PC-3 (cell line): ENCODE results near the gene MRGPRD. TPM values are rescaled to one million over a fixed set of nuclear protein-coding genes. Genes with fewer than 3 reads are reported as not detected.

ENCODE experiments used
- ATAC-seq: fragments of 200-7000 bp; cut with Tn5 transposase; 2 replicates; pipeline ENCODE4 v1.9.1; 2020; ENCODE audit warnings: mild to moderate bottlenecking, moderate library complexity
- BruUV-seq: library from RNA; stranded (reverse); fragments of 400-500 nt; replicated peaks from 2 replicates; lab custom pipeline; 2021; lab: Mats Ljungman, UMichigan
- CTCF ChIA-PET: fragments of 300-600 bp; sonication (Branson Sonifier 250); formaldehyde crosslinking; loops from one replicate; lab custom pipeline; 2022; ENCODE audit warnings: antibody characterized with exemption; lab: Charles Lee
- POLR2A ChIA-PET: fragments of 300-600 bp; sonication (Branson Sonifier 250); formaldehyde crosslinking; loops from one replicate; lab custom pipeline; 2022; ENCODE audit warnings: antibody characterized with exemption; ENCODE audit not compliant: unreplicated experiment; lab: Charles Lee
- DNase-seq: peaks from one replicate; pipeline ENCODE4 v3.0.0-alpha.2; 2015
- H2AFZ ChIP-seq: fragments of 300-600 bp; sonication (generic); 2 replicates; pipeline ENCODE4 v1.6.0; 2016; ENCODE audit warnings: antibody characterized with exemption, low read length
- H3F3A ChIP-seq: fragments of 300-600 bp; sonication (generic); one replicate; pipeline ENCODE4 v1.6.0; 2017; ENCODE audit warnings: antibody characterized with exemption, low read length, control low read depth, mild to moderate bottlenecking; ENCODE audit not compliant: unreplicated experiment
- H3K27ac ChIP-seq: fragments of 300-600 bp; sonication (generic); 2 replicates; pipeline ENCODE4 v1.5.1; 2016; ENCODE audit warnings: mild to moderate bottlenecking, low read length
- H3K27me3 ChIP-seq: fragments of 300-600 bp; sonication (generic); 2 replicates; pipeline ENCODE4 v1.6.1; 2016; ENCODE audit warnings: low read length, mixed read lengths
- H3K36me3 ChIP-seq: fragments of 300-600 bp; sonication (generic); 2 replicates; pipeline ENCODE4 v1.6.1; 2016; ENCODE audit warnings: low read depth, mixed run types, low read length, mixed read lengths
- H3K4me1 ChIP-seq: fragments of 300-600 bp; sonication (generic); 2 replicates; pipeline ENCODE4 v1.5.1; 2016; ENCODE audit warnings: low read length; ENCODE audit not compliant: insufficient read depth
- H3K4me2 ChIP-seq: fragments of 300-600 bp; sonication (generic); 2 replicates; pipeline ENCODE4 v1.6.0; 2016; ENCODE audit warnings: low read length
- H3K4me3 ChIP-seq: fragments of 300-600 bp; sonication (generic); 2 replicates; pipeline ENCODE4 v1.5.1; 2016; ENCODE audit warnings: mild to moderate bottlenecking, low read length, mixed read lengths
- H3K79me2 ChIP-seq: fragments of 300-600 bp; sonication (generic); 2 replicates; pipeline ENCODE4 v1.6.1; 2017; ENCODE audit warnings: low read length, mixed read lengths
- H3K9ac ChIP-seq: fragments of 300-600 bp; sonication (generic); 2 replicates; pipeline ENCODE4 v1.6.0; 2016; ENCODE audit warnings: mild to moderate bottlenecking, low read length
- H3K9me2 ChIP-seq: fragments of 300-600 bp; sonication (generic); replicated peaks from 2 replicates; pipeline ENCODE4 v1.6.1; 2016; ENCODE audit warnings: mixed run types, low read length, mixed read lengths
- H3K9me3 ChIP-seq: fragments of 300-600 bp; sonication (generic); 2 replicates; pipeline ENCODE4 v1.6.1; 2016; ENCODE audit warnings: low read length, mixed read lengths
- H4K20me1 ChIP-seq: fragments of 300-600 bp; sonication (generic); 2 replicates; pipeline ENCODE4 v1.6.1; 2016; ENCODE audit warnings: low read length, mixed read lengths
- CTCF ChIP-seq: fragments of 300-600 bp; sonication (generic); conservative IDR thresholded peaks from 2 replicates; pipeline ENCODE4 v1.5.1; 2017; ENCODE audit warnings: antibody characterized with exemption, low read depth, mild to moderate bottlenecking, low read length
- EZH2 ChIP-seq: fragments of 300-600 bp; sonication (generic); IDR thresholded peaks from one replicate; pipeline ENCODE4 v1.6.1; 2017; ENCODE audit warnings: antibody characterized with exemption, mild to moderate bottlenecking, low read length; ENCODE audit not compliant: unreplicated experiment
- EZH2phosphoT487 ChIP-seq: fragments of 300-600 bp; sonication (generic); IDR thresholded peaks from 2 replicates; pipeline ENCODE4 v1.6.1; 2018; ENCODE audit warnings: mild to moderate bottlenecking, antibody characterized with exemption, low read length, borderline replicate concordance
- intact Hi-C: fragments of 100-400 bp; cut with micrococcal nuclease; formaldehyde crosslinking; loops from 2 replicates; pipeline ENCODE4 v1.9.0; 2023
- total RNA-seq: library from RNA; depleted of rRNA; stranded (reverse); fragments of >200 nt; gene quantifications from 2 replicates; pipeline ENCODE4 v1.2.3, GENCODE V29; 2014

MRGPRD gene
- total RNA-seq, 1 experiment from 2014 or later, result not detected

DNA sequence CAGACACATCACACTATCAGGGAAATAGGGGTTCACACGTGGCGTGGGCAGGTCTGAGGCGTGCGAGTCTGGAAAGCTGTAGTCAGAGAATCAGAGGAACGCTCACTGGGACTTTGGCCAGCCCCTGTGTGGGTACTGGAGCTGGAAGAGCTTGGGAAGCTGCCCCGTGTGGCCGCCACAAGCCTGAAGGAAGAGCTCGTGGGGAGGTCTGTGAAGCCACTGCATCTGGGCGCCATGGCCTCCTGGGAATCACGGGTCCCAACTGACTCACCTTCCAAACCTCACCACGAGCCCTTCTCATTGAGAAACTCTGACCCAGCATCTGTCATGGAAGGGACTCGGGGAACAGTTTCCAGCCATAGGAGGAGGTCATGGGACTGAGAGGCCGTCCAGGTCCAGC lies 38.1 kb upstream of the MRGPRD start:
- Histone ChIP-seq H3K79me2 (no peaks in the 10 kb centered on the region), H4K20me1 (no peaks in the 10 kb centered on the region), H3K4me3 (no peak overlapping the region), H3K9me2 (no peaks in the 10 kb centered on the region), H3K36me3 (no peaks in the 10 kb centered on the region), H3K9me3 (no peaks in the 10 kb centered on the region), H2AFZ (no peak overlapping the region), H3K4me2 (no peak overlapping the region), H3K4me1 (no peaks in the 10 kb centered on the region), H3F3A (no peaks in the 10 kb centered on the region), H3K9ac (no peak overlapping the region), H3K27me3 (no peaks in the 10 kb centered on the region), H3K27ac (no peak overlapping the region)
- no TSS peak for BruUV-seq
- ChIA-PET CTCF (no interaction called here), POLR2A (interaction anchor here (0.8 kb wide), 1 partner anchor 169 kb away, joined by 5 read pairs; no protein-coding TSS in a partner anchor)
- no peak for DNase-seq
- ATAC-seq, result no peak
- intact Hi-C loops, result no loop called here
- TF ChIP-seq EZH2 (no peak), EZH2phosphoT487 (no peak)

GRCh38 chr11:69017951-69018350 lies 37.2 kb upstream of the MRGPRD start:
- intact Hi-C loops, result no loop called here
- Histone ChIP-seq H4K20me1 (no peaks in the 10 kb centered on the region), H3K36me3 (no peaks in the 10 kb centered on the region), H3K9me3 (no peaks in the 10 kb centered on the region), H3K79me2 (no peaks in the 10 kb centered on the region), H3K4me1 (no peaks in the 10 kb centered on the region), H3K4me3 (no peak overlapping the region), H3K9me2 (no peaks in the 10 kb centered on the region), H3K27me3 (no peaks in the 10 kb centered on the region), H3K9ac (no peak overlapping the region), H3K27ac (no peak overlapping the region), H3K4me2 (no peak overlapping the region), H2AFZ (no peak overlapping the region), H3F3A (no peaks in the 10 kb centered on the region)
- TF ChIP-seq EZH2phosphoT487, result no peak
- no peak for TF ChIP-seq CTCF
- no peak for TF ChIP-seq EZH2
- ChIA-PET CTCF (interaction anchor here (0.6 kb wide), 1 partner anchor 328 kb away, joined by 6 read pairs; no protein-coding TSS in a partner anchor), POLR2A (interaction anchor here (0.8 kb wide), 1 partner anchor 168 kb away, joined by 5 read pairs; no protein-coding TSS in a partner anchor)
- no peak for ATAC-seq
- BruUV-seq, result no TSS peak
- no peak for DNase-seq

GRCh38 chr11:69014898-69015549 lies 34.2 kb upstream of the MRGPRD start:
- intact Hi-C loops, result no loop called here
- Histone ChIP-seq H3K4me3 (no peak overlapping the region), H2AFZ (no peak overlapping the region), H4K20me1 (no peaks in the 10 kb centered on the region), H3K9ac (no peak overlapping the region), H3K9me3 (no peaks in the 10 kb centered on the region), H3K36me3 (no peaks in the 10 kb centered on the region), H3K9me2 (no peaks in the 10 kb centered on the region), H3F3A (no peaks in the 10 kb centered on the region), H3K79me2 (no peaks in the 10 kb centered on the region), H3K27ac (no peak overlapping the region), H3K27me3 (no peaks in the 10 kb centered on the region), H3K4me2 (no peak overlapping the region), H3K4me1 (peaks cover 7% of the 10 kb centered on the region; the same call in 1 of the 2 replicates)
- CTCF ChIA-PET, result no interaction called here
- BruUV-seq, result no TSS peak
- POLR2A ChIA-PET, result no interaction called here
- DNase-seq, result no peak
- no peak for ATAC-seq
- TF ChIP-seq EZH2phosphoT487 (no peak), EZH2 (no peak), CTCF (no peak)
